IPS DF 6.9 (cell line): ENCODE measurements around the gene IL6ST.

ENCODE experiments used
- DNase-seq: peaks from one replicate; pipeline ENCODE4 v3.0.0-alpha.2; 2013; ENCODE audit warnings: low read depth, low spot score
- H3K27ac ChIP-seq: one replicate; pipeline ENCODE4 v1.5.1; 2013; ENCODE audit warnings: low read length, control low read depth
- H3K27me3 ChIP-seq: 2 replicates; pipeline ENCODE4 v1.6.1; 2013; ENCODE audit warnings: mild to moderate bottlenecking, low read length; ENCODE audit not compliant: control insufficient read depth, insufficient read depth
- H3K36me3 ChIP-seq: 2 replicates; pipeline ENCODE4 v1.6.1; 2013; ENCODE audit warnings: low read length; ENCODE audit not compliant: control insufficient read depth, insufficient read depth
- H3K4me1 ChIP-seq: 2 replicates; pipeline ENCODE4 v1.6.1; 2013; ENCODE audit warnings: low read length; ENCODE audit not compliant: control insufficient read depth, insufficient read depth
- H3K4me3 ChIP-seq: 2 replicates; pipeline ENCODE4 v1.5.1; 2013; ENCODE audit warnings: mild to moderate bottlenecking, low read length
- H3K9me3 ChIP-seq: 2 replicates; pipeline ENCODE4 v1.6.1; 2013; ENCODE audit warnings: low read length, inconsistent platforms; ENCODE audit not compliant: control insufficient read depth, insufficient read depth
- WGBS: extraction: QIAGEN DNeasy Blood & Tissue Kit; methylation state at CpG from one replicate; pipeline ENCODE4 v1.1.7; 2013; ENCODE audit warnings: mixed read lengths, missing lambda C conversion rate; ENCODE audit not compliant: insufficient read length, insufficient coverage; 5-methylcytosine and 5-hydroxymethylcytosine counted together

The IL6ST gene

GRCh38 chr5:55911784-55912653 is 82.7 kb downstream of the IL6ST start:
- H3K27ac ChIP-seq = no peak overlapping the region
- no CpG with 5 or more reads among the region's 2 CpGs for WGBS

GRCh38 chr5:55908804-55909203 is 86.0 kb downstream of the IL6ST start:
- H3K27me3 ChIP-seq = no peaks in the 10 kb centered on the region
- H3K27ac ChIP-seq = no peak overlapping the region
- no peak overlapping the region for H3K4me3 ChIP-seq
- H3K36me3 ChIP-seq = no peaks in the 10 kb centered on the region
- no CpG with 5 or more reads among the region's 1 CpG for WGBS
- H3K9me3 ChIP-seq = no peaks in the 10 kb centered on the region
- H3K4me1 ChIP-seq = no peaks in the 10 kb centered on the region
- DNase-seq = no peak

More at GRCh38 chr5:55911784-55912653, 82.7 kb downstream of the IL6ST start:
- H3K4me1 ChIP-seq = no peaks in the 10 kb centered on the region
- DNase-seq = no peak
- no peaks in the 10 kb centered on the region for H3K27me3 ChIP-seq
- H3K36me3 ChIP-seq = no peaks in the 10 kb centered on the region
- H3K4me3 ChIP-seq = no peak overlapping the region
- no peaks in the 10 kb centered on the region for H3K9me3 ChIP-seq

- no CpG with 5 or more reads among the region's 7 CpGs for WGBS
- H3K27ac ChIP-seq = no peak overlapping the region
- H3K27me3 ChIP-seq = no peaks in the 10 kb centered on the region
- no peak overlapping the region for H3K4me3 ChIP-seq
- H3K9me3 ChIP-seq = no peaks in the 10 kb centered on the region
- H3K4me1 ChIP-seq = no peaks in the 10 kb centered on the region
- no peak for DNase-seq
- H3K36me3 ChIP-seq = no peaks in the 10 kb centered on the region
Measured at GRCh38 chr5:55907927-55908326, 86.8 kb downstream of the IL6ST start.

GRCh38 chr5:55905251-55905650 is 89.5 kb downstream of the IL6ST start:
- DNase-seq = no peak
- whole genome bisulfite sequencing = no CpG with 5 or more reads among the region's 4 CpGs
- Histone ChIP-seq H3K27me3 (no peaks in the 10 kb centered on the region), H3K27ac (no peak overlapping the region), H3K4me1 (no peaks in the 10 kb centered on the region), H3K36me3 (no peaks in the 10 kb centered on the region), H3K9me3 (no peaks in the 10 kb centered on the region), H3K4me3 (no peak overlapping the region)

- H3K4me1 ChIP-seq = no peaks in the 10 kb centered on the region
- no peaks in the 10 kb centered on the region for H3K36me3 ChIP-seq
- H3K9me3 ChIP-seq = no peaks in the 10 kb centered on the region
- no peak overlapping the region for H3K4me3 ChIP-seq
- DNase-seq = no peak
- no peak overlapping the region for H3K27ac ChIP-seq
- no CpG with 5 or more reads among the region's 3 CpGs for WGBS
- H3K27me3 ChIP-seq = no peaks in the 10 kb centered on the region
Measured at GRCh38 chr5:55904152-55904551, 90.6 kb downstream of the IL6ST start.

- Histone ChIP-seq H3K27ac (no peak overlapping the region), H3K36me3 (no peaks in the 10 kb centered on the region), H3K4me3 (no peak overlapping the region), H3K9me3 (no peaks in the 10 kb centered on the region), H3K4me1 (no peaks in the 10 kb centered on the region), H3K27me3 (no peaks in the 10 kb centered on the region)
- no CpG with 5 or more reads among the region's 19 CpGs for WGBS
- DNase-seq = no peak
Measured at GRCh38 chr5:55903121-55903701, 91.6 kb downstream of the IL6ST start.

GRCh38 chr5:55902696-55903095 is 92.1 kb downstream of the IL6ST start:
- no CpG with 5 or more reads among the region's 5 CpGs for WGBS
- H3K27ac ChIP-seq = no peak overlapping the region
- no peak overlapping the region for H3K4me3 ChIP-seq
- H3K9me3 ChIP-seq = no peaks in the 10 kb centered on the region
- H3K4me1 ChIP-seq = no peaks in the 10 kb centered on the region
- DNase-seq = no peak
- H3K27me3 ChIP-seq = no peaks in the 10 kb centered on the region
- no peaks in the 10 kb centered on the region for H3K36me3 ChIP-seq

- Histone ChIP-seq H3K27me3 (no peaks in the 10 kb centered on the region), H3K9me3 (no peaks in the 10 kb centered on the region), H3K4me1 (no peaks in the 10 kb centered on the region), H3K27ac (no peak overlapping the region), H3K36me3 (no peaks in the 10 kb centered on the region), H3K4me3 (no peak overlapping the region)
- DNase-seq = no peak
Measured at GRCh38 chr5:55900776-55901175, 94.0 kb downstream of the IL6ST start.

- no peaks in the 10 kb centered on the region for H3K9me3 ChIP-seq
- H3K36me3 ChIP-seq = no peaks in the 10 kb centered on the region
- H3K27ac ChIP-seq = no peak overlapping the region
- H3K27me3 ChIP-seq = no peaks in the 10 kb centered on the region
- WGBS = no CpG with 5 or more reads among the region's 1 CpG
- H3K4me3 ChIP-seq = no peak overlapping the region
- no peaks in the 10 kb centered on the region for H3K4me1 ChIP-seq
- no peak for DNase-seq
Measured at GRCh38 chr5:55900068-55900467, 94.7 kb downstream of the IL6ST start.

GRCh38 chr5:55899344-55899743 is 95.4 kb downstream of the IL6ST start:
- Histone ChIP-seq H3K36me3 (no peaks in the 10 kb centered on the region), H3K27ac (no peak overlapping the region), H3K9me3 (no peaks in the 10 kb centered on the region), H3K27me3 (no peaks in the 10 kb centered on the region), H3K4me3 (no peak overlapping the region), H3K4me1 (no peaks in the 10 kb centered on the region)
- no peak for DNase-seq
- WGBS = no CpG with 5 or more reads among the region's 6 CpGs

GRCh38 chr5:55897905-55898304 is 96.9 kb downstream of the IL6ST start:
- DNase-seq = no peak
- Histone ChIP-seq H3K9me3 (no peaks in the 10 kb centered on the region), H3K27me3 (no peaks in the 10 kb centered on the region), H3K4me3 (no peak overlapping the region), H3K4me1 (no peaks in the 10 kb centered on the region), H3K36me3 (no peaks in the 10 kb centered on the region), H3K27ac (no peak overlapping the region)
- WGBS = no CpG with 5 or more reads among the region's 14 CpGs
